Ishikawa (cell line): Measurements from ENCODE around the gene TNS1.

Experiments used
- CEBPB ChIP-seq: IDR thresholded peaks from 2 replicates; pipeline ENCODE4 v1.6.1; 2012
- CREB1 ChIP-seq: IDR thresholded peaks from 2 replicates; pipeline ENCODE4 v1.6.1; 2012; ENCODE audit warnings: low read depth
- EGR1 ChIP-seq: IDR thresholded peaks from 2 replicates; pipeline ENCODE4 v1.6.1; 2012
- EP300 ChIP-seq: IDR thresholded peaks from 2 replicates; pipeline ENCODE4 v1.6.1; 2012; ENCODE audit warnings: borderline replicate concordance
- FOXM1 ChIP-seq: IDR thresholded peaks from 2 replicates; pipeline ENCODE4 v1.6.1; 2012; ENCODE audit warnings: low read depth, borderline replicate concordance
- MAX ChIP-seq: IDR thresholded peaks from 2 replicates; pipeline ENCODE4 v1.6.1; 2012
- NFIC ChIP-seq: IDR thresholded peaks from 2 replicates; pipeline ENCODE4 v1.6.1; 2012
- RAD21 ChIP-seq: IDR thresholded peaks from 2 replicates; pipeline ENCODE4 v1.6.1; 2012; ENCODE audit warnings: low read depth
- TAF1 ChIP-seq: IDR thresholded peaks from 2 replicates; pipeline ENCODE4 v1.6.1; 2012; ENCODE audit warnings: low read depth, mild to moderate bottlenecking
- TCF12 ChIP-seq: IDR thresholded peaks from 2 replicates; pipeline ENCODE4 v1.6.1; 2012; ENCODE audit warnings: low read depth
- TEAD4 ChIP-seq: IDR thresholded peaks from 2 replicates; pipeline ENCODE4 v1.6.1; 2012
- YY1 ChIP-seq: IDR thresholded peaks from 2 replicates; pipeline ENCODE4 v1.6.1; 2012; ENCODE audit warnings: low read depth
- ZBTB7A ChIP-seq: IDR thresholded peaks from 2 replicates; pipeline ENCODE4 v1.6.1; 2012; ENCODE audit warnings: low read depth
- TF ChIP-seq, protein P1 (sequence below): IDR thresholded peaks from 2 replicates; pipeline ENCODE4 v1.6.1; 2012
- TF ChIP-seq, protein P2 (sequence below): IDR thresholded peaks from 2 replicates; pipeline ENCODE4 v1.6.1; 2012; ENCODE audit warnings: low read depth, mild to moderate bottlenecking

The TNS1 gene

DNA sequence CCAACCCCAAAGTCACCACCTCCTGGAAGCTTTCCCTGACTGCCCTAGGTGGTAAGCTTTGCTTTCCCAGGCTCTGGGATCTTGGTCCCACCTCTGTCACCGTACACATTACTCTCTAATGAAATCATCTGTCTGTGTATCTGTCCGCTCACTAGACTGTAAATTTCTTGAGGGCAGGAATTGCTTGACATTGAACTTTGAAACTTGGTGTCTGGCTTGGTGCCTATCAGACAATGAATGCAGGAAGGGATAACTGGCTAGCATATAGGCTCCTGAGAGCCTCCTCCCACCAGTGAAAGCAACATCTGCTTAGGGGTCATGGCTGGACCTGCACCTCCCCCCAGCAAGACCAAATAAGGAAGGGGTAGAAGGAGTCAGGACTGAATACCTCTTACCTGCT is 155.7 kb downstream of the TNS1 start:
- TF ChIP-seq TEAD4 (no peak), TAF1 (no peak), CREB1 (no peak), EP300 (no peak), CEBPB (no peak), NFIC (no peak), FOXM1 (no peak), RAD21 (no peak), MAX (no peak), ZBTB7A (no peak), EGR1 (no peak), YY1 (no peak), TCF12 (no peak)
- TF ChIP-seq, protein P1, sequence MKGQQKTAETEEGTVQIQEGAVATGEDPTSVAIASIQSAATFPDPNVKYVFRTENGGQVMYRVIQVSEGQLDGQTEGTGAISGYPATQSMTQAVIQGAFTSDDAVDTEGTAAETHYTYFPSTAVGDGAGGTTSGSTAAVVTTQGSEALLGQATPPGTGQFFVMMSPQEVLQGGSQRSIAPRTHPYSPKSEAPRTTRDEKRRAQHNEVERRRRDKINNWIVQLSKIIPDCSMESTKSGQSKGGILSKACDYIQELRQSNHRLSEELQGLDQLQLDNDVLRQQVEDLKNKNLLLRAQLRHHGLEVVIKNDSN = no peak
- TF ChIP-seq, protein P2, sequence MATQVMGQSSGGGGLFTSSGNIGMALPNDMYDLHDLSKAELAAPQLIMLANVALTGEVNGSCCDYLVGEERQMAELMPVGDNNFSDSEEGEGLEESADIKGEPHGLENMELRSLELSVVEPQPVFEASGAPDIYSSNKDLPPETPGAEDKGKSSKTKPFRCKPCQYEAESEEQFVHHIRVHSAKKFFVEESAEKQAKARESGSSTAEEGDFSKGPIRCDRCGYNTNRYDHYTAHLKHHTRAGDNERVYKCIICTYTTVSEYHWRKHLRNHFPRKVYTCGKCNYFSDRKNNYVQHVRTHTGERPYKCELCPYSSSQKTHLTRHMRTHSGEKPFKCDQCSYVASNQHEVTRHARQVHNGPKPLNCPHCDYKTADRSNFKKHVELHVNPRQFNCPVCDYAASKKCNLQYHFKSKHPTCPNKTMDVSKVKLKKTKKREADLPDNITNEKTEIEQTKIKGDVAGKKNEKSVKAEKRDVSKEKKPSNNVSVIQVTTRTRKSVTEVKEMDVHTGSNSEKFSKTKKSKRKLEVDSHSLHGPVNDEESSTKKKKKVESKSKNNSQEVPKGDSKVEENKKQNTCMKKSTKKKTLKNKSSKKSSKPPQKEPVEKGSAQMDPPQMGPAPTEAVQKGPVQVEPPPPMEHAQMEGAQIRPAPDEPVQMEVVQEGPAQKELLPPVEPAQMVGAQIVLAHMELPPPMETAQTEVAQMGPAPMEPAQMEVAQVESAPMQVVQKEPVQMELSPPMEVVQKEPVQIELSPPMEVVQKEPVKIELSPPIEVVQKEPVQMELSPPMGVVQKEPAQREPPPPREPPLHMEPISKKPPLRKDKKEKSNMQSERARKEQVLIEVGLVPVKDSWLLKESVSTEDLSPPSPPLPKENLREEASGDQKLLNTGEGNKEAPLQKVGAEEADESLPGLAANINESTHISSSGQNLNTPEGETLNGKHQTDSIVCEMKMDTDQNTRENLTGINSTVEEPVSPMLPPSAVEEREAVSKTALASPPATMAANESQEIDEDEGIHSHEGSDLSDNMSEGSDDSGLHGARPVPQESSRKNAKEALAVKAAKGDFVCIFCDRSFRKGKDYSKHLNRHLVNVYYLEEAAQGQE = no peak

- 0 out of 2 replicates have a peak, but pooled peaks have one; percentile 33 for TF ChIP-seq MAX
- TF ChIP-seq YY1 = 0 out of 2 replicates have a peak, but pooled peaks have one; percentile 70
- peak; percentile 62; the same call in 1 of the 2 replicates for TF ChIP-seq NFIC
- TF ChIP-seq FOXM1 = no peak
Measured at GRCh38 chr2:217846321-217846743, 156.5 kb downstream of the TNS1 start.

- TF ChIP-seq NFIC = no peak
- no peak for TF ChIP-seq TAF1
- no peak for TF ChIP-seq CEBPB
Measured at GRCh38 chr2:217845301-217845700, 157.5 kb downstream of the TNS1 start.

DNA sequence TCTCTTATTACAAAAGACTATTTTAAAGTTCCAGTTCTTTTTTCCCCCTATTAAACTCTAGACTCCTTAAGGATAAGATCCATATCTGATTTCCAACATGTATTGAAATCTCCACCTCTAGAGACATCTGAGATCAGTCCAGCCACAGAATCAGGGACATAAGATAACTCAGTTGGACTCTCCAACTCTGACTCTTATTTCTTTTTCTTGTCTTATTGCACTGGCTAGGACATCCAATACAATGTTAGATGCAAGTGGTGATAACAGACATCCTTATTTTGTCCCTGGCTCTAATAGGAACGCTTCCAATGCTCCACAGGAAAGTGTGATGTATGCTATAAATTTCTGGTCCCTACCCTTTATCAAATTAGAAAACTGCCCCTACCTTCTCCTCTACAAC is 158.1 kb downstream of the TNS1 start:
- TF ChIP-seq RAD21 = no peak
- TF ChIP-seq, protein P1 = no peak
- TF ChIP-seq MAX = no peak
- no peak for TF ChIP-seq EGR1
- TF ChIP-seq ZBTB7A = no peak
- TF ChIP-seq YY1 = no peak
- TF ChIP-seq FOXM1 = no peak
- no peak for TF ChIP-seq TAF1
- TF ChIP-seq TEAD4 = no peak
- TF ChIP-seq CREB1 = no peak
- no peak for TF ChIP-seq CEBPB
- no peak for TF ChIP-seq NFIC
- no peak for TF ChIP-seq EP300
- TF ChIP-seq, protein P2 = no peak
- TF ChIP-seq TCF12 = no peak

DNA sequence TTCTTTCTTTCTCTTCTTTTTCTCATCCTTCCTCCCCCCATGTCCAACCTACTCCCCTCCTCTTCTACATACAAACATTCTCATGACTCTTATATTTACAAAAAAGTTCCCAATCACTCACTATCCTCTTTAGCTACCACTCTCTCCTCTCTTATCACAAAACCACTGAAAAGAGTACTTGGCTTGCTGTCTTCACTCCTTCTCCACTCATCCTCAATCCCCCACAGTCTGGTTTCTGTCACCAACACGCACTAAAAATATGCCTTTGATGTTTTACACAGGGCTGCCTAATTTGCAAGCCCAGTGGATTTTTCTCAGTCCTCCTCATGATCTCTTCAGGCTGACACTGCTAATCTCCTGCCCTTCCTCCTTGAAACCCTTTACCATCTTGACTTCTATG is 159.5 kb downstream of the TNS1 start:
- TF ChIP-seq TEAD4 (no peak), YY1 (no peak), FOXM1 (no peak)

- no peak for TF ChIP-seq YY1
- TF ChIP-seq MAX = no peak
- no peak for TF ChIP-seq EGR1
- TF ChIP-seq RAD21 = no peak
- TF ChIP-seq FOXM1 = no peak
- TF ChIP-seq, protein P2 = no peak
- no peak for TF ChIP-seq ZBTB7A
- no peak for TF ChIP-seq NFIC
- TF ChIP-seq EP300 = no peak
- TF ChIP-seq TEAD4 = no peak
- TF ChIP-seq TAF1 = no peak
- TF ChIP-seq TCF12 = no peak
- no peak for TF ChIP-seq CEBPB
- TF ChIP-seq, protein P1 = no peak
- no peak for TF ChIP-seq CREB1
Measured at GRCh38 chr2:217842017-217842416, 160.8 kb downstream of the TNS1 start.
